NCI-H2196 treated with DMSO at 0.1 percent for 48 hours (cell line): ENCODE measurements around the gene CSRP1.
"Not testable (repeated sequence)": the region's sequence is repeated elsewhere in the genome, so short reads cannot be mapped to it uniquely, and the experiment has no call there.

Source experiments
- DNase-seq: peaks from one replicate; lab custom pipeline; 2025; ENCODE audit not compliant: unreplicated experiment; lab: John Stamatoyannopoulos, UW

Gene CSRP1

DNA sequence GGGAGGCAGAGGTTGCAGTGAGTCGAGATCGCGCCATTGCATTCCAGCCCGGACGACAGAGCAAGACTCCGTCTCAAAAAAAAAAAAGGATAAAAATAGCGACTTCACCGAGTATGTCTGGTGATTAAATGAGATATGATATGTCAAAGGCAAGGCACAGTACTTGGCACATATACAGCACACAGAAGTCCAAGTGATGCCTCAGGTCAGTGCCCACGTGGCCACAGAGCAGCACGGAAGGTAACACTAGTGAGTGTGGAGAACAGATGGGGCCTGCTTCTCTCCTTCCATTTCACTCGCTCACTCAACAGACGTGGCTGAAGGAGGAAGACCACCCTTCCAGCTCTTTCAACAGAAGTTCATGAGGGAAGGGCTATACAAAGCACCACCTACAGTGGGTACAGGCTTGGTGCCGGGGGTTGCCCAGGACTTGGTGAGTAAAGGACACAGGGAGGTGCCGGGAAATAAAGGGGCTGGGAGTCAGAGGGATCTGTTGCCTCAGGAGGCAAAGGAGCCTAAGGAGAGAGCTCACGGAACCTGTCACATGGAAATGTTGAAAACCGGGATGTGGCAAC, 8.9 kb downstream of the CSRP1 start:
- DNase-seq, result no peak

DNA sequence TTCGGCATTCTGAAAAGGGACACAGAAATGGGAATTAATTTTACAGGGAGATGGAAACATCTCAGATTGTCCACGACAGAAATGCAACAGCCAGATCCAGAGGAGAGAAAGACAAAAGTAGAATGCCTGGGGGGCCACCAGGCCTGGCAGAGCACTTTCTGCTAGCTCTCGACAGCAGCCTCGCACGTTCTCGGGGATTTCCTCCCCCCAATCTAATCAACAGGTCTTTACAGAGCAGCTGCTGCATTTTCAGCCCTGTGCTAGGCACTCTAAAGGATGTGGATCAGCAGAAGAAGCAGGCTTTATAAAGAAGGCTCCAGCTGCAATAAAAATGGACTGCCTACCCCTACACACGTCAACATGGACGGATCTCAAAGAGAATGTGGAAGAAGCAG, 10.6 kb downstream of the CSRP1 start:
- no peak for DNase-seq

DNA sequence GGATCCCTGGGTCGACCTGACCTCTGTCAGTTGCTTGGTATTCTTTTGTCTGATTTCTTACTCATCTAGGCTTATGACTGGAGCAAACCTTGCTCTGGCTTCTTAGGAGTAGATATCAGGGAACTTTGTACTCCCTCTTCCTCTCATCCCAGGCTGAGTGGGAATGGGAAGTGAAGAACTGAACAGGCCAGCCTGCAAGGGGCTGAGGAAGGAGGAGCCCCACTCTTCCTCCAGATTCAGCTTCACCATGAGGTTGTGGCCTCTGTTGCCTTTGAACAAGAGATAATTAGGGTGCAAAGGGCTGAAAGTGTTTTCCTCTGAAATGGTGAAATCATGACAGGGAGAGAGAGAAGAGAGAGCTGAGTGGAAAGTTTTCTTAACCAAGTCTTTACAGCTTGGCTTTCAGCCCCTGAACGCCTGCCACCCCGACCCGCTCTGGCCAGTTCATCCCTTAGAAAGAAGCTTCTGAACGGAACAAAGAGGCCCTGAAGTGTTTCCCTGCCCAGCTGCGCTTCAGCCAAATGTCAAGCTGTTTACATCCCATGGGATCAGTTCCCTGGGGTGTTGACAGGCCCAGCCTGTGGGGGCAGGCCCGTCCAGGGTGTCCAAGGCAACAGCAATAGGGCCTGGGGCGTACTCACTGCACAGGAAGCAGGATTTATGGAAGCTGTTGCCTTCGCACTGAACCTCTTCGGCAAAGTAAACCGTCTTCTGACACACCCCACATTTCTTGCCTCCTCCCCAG, 11.2 kb downstream of the CSRP1 start:
- DNase-seq, result no peak

DNA sequence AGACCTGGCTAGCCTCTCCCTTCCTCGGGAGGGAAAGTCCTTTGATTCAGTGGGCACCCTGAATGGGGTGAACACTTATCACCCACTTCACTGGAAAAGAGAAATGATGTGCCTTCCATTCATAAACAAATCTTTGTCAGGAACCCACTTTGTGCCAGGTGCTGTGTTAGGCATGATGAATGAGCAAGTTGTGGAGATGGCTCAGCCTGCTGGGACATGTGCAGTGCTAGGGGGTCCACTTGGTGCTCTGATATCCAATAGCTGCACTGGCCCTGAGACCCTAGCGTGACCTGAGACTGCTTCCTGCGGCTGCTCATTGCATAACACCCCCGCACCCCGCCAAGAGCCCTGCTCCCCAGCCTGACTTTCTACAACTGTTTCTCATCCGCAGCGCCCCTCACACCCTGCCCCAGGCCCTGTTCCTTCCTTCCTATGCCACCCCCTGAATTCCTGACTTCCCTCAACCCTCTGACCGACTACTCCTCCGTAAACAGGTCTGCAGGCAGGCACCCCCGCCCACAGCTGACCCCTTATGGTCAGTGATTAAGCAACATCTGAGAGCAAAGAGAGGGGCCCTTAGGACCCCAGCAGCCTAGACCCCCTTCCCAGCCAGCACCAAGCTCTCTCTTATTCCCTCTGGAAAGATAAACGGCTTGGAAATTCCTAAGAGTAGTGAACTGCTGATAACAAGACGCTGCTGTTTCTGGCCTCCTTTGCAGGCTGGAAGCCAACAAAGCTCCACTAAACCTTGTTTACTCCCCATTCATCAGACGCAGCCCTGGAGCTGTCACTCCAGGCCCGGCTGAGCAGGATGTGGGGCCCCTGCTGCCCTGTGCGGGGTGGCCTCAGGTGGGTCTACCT, 12.9 kb downstream of the CSRP1 start:
- no peak for DNase-seq

DNA sequence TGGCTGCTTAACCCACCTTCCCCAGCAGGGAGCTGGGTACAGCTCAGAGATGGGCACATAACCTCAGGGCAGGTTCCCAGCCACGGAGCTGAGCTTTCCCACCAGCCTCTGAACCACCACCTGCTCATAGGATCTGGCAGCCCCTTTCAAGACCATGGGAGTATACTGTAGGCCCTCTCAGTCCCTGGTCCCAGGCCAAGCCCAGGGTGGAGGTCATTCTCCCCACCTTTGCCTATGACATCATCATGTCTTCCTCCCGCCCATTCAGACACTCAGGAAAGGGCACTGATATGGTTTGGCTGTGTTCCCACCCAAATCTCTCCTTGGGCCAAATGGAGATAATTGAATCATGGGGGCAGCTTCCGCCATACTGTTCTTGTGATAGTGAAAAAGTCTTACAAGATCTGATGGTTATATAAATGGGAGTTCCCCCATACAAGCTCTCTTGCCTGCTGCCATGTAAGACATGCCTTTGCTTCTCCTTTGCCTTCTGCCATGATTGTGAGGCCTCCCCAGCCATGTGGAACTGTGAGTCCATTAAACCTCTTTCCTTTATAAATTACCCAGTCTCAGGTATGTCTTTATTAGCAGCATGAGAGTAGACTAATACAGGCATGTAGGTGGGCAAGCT, 13.8 kb downstream of the CSRP1 start:
- DNase-seq, result not testable (repeated sequence)

DNA sequence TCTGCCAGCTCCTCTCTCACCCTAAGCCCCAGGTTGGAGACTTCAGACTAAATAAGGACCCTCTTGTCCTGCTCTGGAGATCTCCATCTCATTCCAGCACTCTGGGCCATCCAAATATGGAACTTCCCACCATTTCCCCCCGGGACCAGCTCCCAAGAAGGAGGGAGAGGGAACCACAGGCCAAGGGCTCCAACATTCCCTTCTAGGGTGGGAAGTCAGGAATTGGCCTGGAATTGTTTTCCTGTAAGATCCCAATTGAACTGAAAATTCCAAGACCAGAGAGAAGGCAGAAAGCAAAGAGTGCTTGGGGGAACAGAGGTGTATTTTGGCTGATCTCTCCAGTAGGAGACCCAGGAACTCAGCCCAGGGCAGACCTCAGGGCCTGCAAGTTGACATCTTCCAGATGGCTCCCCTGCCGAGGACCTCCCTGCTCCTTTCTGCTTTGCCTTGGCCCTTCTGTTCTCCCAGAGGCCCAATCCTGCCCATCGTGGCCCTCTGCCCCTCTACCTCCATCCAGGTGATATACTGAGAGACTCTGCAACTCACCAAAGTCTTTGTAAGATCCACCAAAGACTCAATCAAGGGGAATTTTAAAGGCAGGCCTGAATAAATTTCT, 14.9 kb downstream of the CSRP1 start:
- no peak for DNase-seq

DNA sequence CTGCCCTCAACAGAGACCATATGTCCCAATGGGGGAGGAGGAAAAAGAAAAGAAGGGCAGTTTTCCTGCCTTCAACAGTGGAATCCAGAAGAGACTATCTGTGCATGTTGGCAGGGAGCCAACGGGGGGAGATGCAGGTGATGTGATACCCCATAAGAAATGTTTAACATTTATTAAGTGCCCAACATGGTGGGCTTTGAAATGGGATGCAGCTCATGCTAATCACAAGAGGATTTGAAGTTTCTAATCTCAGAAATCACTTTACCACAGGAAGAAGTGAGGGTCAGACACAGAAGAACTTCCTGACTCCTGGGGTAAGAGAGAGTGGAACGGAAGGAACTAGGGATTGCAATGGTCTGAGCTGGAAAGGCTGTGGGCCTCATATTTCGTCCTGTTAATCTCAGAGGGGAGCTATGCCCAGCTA, 16.2 kb downstream of the CSRP1 start:
- no peak for DNase-seq

DNA sequence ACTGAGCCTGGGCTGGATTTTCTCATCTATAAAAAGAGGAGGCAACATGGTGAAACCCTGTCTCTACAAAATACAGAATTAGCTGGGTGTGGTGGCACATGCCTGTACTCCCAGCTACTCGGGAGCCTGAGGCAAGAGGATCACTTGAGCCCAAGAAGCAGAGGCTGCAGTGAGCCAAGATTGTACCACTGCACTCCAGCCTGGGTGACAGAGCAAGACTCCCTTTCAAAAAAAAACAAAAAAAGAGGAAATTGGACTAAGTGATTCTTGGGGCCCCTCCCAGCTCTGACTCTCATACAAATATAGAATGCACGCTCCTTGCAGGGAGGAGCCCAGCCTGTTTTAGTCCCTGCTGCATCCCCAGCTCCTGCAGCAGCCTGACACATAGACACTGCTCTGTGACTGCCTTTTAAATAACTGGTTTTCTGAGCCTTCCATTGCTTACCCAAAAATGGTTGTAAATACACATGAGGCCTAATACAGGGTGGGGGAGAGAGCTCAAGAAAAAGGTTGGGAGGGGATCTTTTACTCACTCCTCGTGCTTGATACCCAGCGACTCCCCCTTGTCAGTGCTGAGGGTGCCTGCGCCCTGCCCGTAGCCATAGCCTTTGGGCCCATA, 17.2 kb downstream of the CSRP1 start:
- DNase-seq, result no peak

DNA sequence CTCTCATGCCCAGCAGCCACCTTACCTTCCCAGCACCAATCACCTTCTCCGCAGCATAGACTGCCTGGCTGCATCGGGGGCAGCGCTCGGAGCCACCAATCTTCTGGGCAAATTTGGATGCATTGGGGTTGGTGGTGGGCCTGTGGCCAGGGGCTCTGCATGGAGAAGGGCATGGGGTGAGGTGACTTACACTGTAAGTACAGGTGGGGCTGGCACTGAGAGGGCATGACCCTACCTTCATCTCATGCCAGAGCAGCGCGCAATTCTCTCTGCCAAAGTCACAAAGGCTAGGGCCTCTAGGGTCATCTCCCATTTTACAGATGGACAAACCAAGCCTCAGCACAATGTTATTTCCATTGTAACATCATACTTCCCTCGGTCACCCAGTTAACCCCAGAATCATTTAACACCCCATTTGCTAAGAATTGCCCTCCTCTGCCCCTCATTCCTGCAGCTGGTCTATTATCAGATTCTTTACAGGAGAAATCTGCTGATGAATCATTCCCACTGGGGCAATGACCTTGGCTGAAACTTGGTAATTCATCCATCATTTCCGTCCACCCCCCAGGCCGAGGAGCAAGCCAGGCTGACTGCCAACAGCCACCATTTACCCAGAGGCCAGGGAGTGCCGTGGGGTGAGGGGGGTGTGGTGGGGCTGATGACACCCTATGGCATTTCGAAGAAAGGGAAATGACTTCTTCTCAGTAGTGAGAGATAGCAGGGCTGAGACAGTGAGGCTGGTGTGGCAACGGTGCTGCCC, 17.9 kb downstream of the CSRP1 start:
- no peak for DNase-seq

DNA sequence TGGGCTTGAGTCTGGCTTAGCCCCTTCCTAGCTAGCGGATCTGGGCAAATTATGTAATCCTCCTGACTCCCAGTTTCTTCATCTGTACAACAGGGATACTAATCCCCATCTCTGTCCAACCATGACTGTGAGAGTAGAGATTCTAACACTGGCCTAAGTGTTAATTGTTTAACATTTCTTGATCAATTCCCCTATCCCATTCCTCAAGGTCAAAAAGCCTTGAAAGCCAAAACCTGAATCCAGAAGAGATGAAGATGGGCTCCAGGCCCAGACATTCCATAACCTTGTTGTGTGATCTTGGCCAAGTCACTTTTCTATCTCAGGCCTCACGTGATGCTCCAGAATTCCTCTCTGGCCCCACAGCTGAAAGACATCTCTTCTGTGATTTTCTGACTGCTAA, 19.2 kb downstream of the CSRP1 start:
- no peak for DNase-seq

DNA sequence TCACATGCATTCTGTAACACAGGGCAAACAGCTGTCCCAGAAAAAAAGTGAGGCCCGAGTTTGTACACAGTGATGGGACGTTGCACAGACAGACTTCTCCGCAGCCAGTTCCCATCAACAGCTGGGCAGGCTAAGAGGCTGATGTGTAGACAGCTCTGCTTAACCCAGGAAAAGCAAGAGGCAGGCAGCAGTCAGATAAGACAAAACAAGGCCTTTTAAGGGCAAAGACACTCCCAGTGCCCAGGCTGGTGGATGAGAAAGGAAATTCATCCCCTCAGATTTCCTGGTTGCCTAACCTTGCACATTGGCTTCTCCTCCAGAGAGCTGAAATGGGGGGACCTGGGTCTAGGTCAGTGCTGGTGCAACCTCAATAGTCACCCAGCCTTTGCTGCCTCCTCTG, 20.7 kb downstream of the CSRP1 start:
- DNase-seq, result no peak

DNA sequence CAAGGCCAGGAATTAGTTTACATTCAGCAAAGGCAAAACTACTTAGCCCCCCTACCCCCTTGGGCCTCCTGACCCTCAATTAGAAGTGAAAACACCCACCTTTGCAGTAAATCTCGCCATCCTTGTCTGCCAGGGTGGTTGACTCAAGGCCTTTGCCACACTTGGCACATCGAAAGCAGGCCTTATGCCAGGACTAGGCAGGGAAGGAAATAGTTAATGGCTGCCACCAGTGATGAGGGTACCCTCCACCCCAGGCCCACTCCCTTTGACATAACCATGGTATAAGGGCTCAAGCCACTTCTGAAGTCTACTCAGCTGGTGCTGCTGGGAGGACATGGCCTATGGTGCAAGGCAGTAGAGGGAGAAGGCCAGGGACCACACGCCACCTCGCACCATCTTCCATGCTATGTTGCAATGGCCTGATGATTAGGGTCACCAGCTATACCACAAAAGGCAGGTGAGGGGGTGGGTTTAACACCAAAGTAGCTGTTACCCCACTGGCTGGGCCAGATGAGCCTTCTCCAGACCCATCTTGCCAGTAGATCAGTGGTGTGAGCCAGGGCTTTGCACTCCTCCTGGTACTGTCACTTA, 21.6 kb downstream of the CSRP1 start:
- DNase-seq, result no peak

DNA sequence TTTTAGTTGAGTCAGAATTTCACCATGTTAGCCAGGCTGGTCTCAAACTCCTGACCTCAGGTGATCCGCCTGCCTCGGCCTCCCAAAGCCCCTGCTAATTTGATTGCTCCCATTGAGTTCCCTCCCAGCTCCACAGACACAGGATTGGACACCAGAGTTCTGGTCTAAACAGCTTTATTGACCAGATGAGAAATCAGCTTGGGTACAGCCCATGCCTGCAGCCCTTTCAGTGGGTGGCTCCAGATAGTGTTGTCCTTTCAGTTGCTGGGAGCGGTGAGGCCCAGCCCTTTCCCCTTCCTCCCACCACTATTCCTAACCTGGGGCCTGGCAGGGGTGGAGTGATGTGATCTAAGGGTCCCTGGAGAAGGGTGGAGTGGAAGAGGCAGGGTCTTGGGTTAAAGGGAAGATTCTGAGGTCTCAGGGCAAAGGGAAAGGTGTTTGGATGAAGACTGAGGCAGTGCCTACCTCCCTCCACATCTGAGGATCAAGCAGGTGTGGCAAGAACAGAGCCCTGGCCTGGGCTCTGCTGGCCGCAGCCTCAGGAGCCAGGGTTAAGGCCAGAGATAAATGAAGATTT, 23.5 kb downstream of the CSRP1 start:
- no peak for DNase-seq

DNA sequence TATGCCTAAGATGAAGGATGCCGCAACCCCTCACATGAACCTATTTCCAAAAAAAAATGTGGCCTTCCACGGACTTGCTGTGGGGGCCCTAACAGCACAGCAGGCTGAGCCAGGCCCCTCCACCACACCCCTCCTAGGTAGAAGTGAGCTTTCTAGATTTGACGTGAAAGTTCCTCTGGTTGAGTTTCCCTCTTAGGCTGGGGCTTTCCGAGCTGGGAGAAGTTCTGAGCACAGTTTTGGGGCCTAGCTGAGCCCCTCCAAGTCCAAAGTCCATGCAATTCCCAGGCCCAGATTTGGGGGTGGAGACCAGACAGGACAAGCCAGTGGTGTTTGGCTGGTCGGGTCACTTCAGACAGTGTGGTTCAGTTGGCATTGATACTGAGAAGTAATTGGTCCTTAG, 24.2 kb downstream of the CSRP1 start:
- no peak for DNase-seq

DNA sequence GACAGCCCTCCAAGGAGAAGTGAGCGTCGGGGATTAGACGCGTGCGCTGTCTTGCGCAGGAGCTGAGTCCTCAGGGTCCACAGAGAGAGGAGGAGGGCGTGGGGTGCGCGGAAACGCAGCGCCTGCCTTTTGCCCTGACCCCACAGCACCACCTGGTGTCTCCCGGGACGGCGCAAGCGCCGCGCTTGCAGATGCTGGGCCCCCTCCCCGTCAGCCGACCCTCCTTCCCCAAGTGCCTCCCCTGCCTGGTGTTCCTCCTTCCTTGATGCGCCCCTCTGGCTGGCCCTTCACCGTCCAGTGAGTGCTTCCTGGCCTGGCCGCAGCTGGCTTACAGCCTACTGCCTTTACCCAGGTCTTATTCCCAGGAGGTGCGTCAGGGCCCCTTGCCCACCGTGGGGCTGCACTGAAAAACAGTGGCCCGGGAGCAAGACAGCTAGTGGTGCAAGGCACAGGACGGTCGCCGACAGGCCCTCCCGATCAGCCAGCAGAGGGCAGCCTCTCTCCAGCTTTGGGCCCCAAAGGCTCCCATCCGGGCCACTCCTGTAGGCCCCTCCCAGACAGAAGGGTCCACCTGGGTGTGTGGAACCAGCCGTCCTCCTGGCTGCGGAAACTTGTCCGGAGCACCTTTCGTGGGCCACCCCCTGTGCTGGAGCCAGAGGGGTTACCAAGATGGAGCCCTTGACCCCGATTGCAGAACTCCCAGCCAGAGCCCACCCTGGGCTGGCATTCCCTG, 25.0 kb downstream of the CSRP1 start:
- peak; percentile 54 for DNase-seq

DNA sequence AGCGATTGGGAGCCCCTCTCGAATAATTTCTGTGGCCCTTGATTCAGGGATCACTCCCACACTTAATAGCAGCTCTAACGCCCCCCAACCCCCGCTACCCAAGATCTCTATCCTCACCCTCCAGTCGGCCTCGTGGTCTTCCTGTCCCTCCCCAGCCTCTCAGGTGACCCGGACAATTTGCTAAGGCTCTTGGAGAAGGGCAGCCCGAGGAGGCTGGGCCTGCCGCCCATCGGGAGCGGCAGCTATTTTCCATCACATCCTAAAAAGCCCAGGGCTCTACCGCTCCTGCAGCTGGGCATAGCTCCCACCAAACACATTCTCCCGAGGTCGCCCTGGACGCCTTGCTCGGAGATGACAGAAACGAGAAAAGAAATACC, 25.9 kb downstream of the CSRP1 start:
- DNase-seq, result no peak

DNA sequence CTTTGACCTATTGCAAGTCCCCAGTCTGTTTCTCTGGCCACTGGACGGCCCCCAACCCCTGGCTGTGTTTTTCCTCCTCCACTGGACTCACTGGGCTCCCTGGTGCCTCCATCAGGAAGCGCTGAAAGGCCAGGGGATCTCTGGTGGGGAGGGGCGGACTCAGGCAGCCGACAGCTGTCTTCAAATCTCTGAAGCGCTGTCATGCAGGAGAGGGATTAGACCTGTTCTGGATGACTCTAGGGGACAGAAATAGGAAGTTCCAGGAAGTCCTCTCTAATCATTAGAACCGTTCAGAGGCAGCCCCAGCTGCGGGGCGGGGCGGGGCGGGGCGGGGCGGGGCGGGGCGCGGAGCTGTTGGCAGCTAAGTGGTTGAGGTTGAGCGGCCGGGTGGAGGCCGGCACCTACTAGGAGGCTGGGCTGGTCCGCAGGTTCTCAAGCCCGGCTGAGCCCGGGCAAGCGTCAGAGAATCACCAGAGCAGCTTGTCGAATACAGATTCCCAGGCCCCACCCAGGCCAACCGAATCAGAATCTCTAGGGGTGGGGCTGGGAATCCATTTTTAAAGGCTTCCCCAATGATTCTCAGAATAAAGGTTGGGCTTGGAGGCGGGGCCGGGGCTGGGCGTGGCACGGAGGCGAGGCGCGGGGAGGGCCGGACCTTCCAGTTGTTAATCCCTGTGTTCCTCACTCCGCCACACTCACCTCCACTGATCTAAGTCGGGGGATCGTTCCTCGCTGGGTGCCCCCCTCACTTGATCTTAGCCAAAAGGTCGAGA, 26.5 kb downstream of the CSRP1 start:
- peak; percentile 83 for DNase-seq

DNA sequence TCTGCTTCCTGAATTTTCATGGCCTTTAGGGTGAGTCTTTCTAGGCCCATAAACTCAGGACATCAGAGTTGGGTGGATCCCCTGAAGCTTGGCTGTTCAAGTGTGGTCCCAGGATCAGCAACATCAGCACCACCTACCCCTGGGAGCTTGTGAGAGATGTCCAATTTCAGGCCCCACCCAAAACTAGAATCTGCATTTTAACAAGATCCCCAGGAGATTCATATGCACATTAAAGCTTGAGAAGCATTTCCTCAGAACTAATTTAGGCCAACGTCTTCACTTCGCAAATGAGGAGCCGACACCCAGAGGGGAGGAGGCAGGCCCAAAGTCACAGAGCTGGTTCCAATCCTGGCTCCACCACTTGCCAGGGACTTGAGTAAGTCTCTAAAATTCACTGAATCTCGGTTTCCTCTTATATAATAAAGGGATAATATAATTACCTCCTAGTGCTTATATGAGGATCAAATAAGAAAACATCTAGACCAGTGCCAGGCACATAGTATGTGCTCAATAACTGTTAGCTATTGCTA, 27.7 kb downstream of the CSRP1 start:
- no peak for DNase-seq
